GM18951 (cell line): ENCODE results near the gene LGALSL.

Experiments
- POLR2A ChIP-seq: IDR thresholded peaks from 4 replicates; pipeline ENCODE4 v1.6.1; 2011; ENCODE audit warnings: mild to moderate bottlenecking; ENCODE audit not compliant: insufficient read length, insufficient read depth; ENCODE audit errors: extremely low read depth
- in situ Hi-C: fragments of 300-500 bp; cut with MboI; formaldehyde crosslinking; loops from one replicate; pipeline ENCODE4 v1.12.0; 2022; ENCODE audit warnings: low sequenced_read_pairs, mixed read lengths, inconsistent platforms; ENCODE audit not compliant: unreplicated experiment

Gene LGALSL

GRCh38 chr2:64504774-64505720, 51.1 kb downstream of the LGALSL start:
- in situ Hi-C loops = no loop called here
- no peak for TF ChIP-seq POLR2A

DNA sequence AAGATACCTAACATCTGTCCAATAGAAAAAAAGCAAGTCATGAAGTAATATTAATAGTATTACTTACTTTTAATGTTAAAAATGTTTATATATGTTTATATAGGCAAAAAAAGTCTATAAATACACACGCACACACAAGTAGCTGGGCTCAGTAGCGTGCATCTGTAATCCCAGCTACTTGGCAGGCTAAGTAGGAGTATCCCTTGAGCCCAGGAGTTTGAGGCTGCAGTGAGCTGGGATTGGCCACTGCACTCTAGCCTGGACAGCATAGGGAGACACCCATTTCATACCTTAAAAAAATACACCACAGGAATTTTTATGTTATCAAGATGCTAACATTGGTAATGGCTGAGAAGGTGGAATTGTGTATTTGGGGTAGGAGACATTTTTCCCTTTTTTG, 52.7 kb downstream of the LGALSL start:
- no peak for TF ChIP-seq POLR2A
- in situ Hi-C loops = no loop called here
